A673 (cell line): ENCODE data around the gene MIGA2. TPM values are rescaled to one million over a fixed set of nuclear protein-coding genes. Genes with fewer than 3 reads are reported as not detected.
A peak's percentile ranks its signal among the peaks of the same experiment; 100 is the strongest.
"Not testable (repeated sequence)": the region's sequence is repeated elsewhere in the genome, so short reads cannot be mapped to it uniquely, and the experiment has no call there.

ENCODE experiments used
- BruUV-seq: library from RNA; stranded (reverse); fragments of 400-500 nt; replicated peaks from 2 replicates; lab custom pipeline; 2021; lab: Mats Ljungman, UMichigan
- CTCF ChIA-PET: fragments of 300-600 bp; sonication (Branson Sonifier 250); formaldehyde crosslinking; loops from one replicate; lab custom pipeline; 2022; ENCODE audit warnings: antibody characterized with exemption; lab: Charles Lee
- POLR2A ChIA-PET: fragments of 300-600 bp; sonication (Branson Sonifier 250); formaldehyde crosslinking; loops from one replicate; lab custom pipeline; 2022; ENCODE audit warnings: antibody characterized with exemption; ENCODE audit not compliant: low non-redundant PET; lab: Charles Lee
- DNase-seq: peaks from one replicate; pipeline ENCODE4 v3.0.0-alpha.2; 2015; ENCODE audit warnings: low spot score
- H3K27ac ChIP-seq: fragments of 200-600 bp; sonication (generic); 2 replicates; pipeline ENCODE4 v1.5.1; 2016; ENCODE audit warnings: mixed run types, low read depth, mild to moderate bottlenecking, mixed read lengths, antibody characterized with exemption, low read length; ENCODE audit not compliant: poor library complexity, severe bottlenecking
- H3K27me3 ChIP-seq: fragments of 200-600 bp; sonication (generic); replicated peaks from 2 replicates; pipeline ENCODE4 v1.6.1; 2017; ENCODE audit warnings: mixed run types, low read depth, mild to moderate bottlenecking, mixed read lengths, antibody characterized with exemption, low read length; ENCODE audit not compliant: insufficient read depth, poor library complexity
- H3K36me3 ChIP-seq: fragments of 200-600 bp; sonication (generic); 2 replicates; pipeline ENCODE4 v1.6.1; 2016; ENCODE audit warnings: mixed run types, mild to moderate bottlenecking, mixed read lengths, antibody characterized with exemption, low read length; ENCODE audit not compliant: insufficient read depth, poor library complexity, severe bottlenecking
- H3K4me1 ChIP-seq: fragments of 200-600 bp; sonication (generic); 2 replicates; pipeline ENCODE4 v1.6.1; 2017; ENCODE audit warnings: mixed run types, mild to moderate bottlenecking, mixed read lengths, antibody characterized with exemption, low read length; ENCODE audit not compliant: insufficient read depth, poor library complexity, severe bottlenecking
- H3K4me3 ChIP-seq: fragments of 200-600 bp; sonication (generic); 2 replicates; pipeline ENCODE4 v1.5.1; 2016; ENCODE audit warnings: low read depth, mixed run types, mild to moderate bottlenecking, mixed read lengths, low read length; ENCODE audit not compliant: poor library complexity, severe bottlenecking
- H3K9me3 ChIP-seq: fragments of 200-600 bp; sonication (generic); 2 replicates; pipeline ENCODE4 v1.6.1; 2016; ENCODE audit warnings: mixed run types, low read depth, mild to moderate bottlenecking, mixed read lengths, antibody characterized with exemption, low read length; ENCODE audit not compliant: poor library complexity, severe bottlenecking
- CTCF ChIP-seq: fragments of 300-800, 200-600 bp; sonication (generic); conservative IDR thresholded peaks from 2 replicates; pipeline ENCODE4 v1.5.1; 2017; ENCODE audit warnings: low read depth, mild to moderate bottlenecking, antibody characterized with exemption, low read length, moderate library complexity, mixed read lengths
- EZH2 ChIP-seq: fragments of 200-600 bp; sonication (generic); IDR thresholded peaks from 2 replicates; pipeline ENCODE4 v1.6.1; 2017; ENCODE audit warnings: borderline replicate concordance, low read depth, mild to moderate bottlenecking, mixed read lengths, antibody characterized with exemption, low read length; ENCODE audit not compliant: poor library complexity, severe bottlenecking
- intact Hi-C: fragments of 100-400 bp; cut with micrococcal nuclease; formaldehyde crosslinking; loops from one replicate; pipeline ENCODE4 v1.10.0; 2022; ENCODE audit not compliant: unreplicated experiment
- total RNA-seq: library from RNA; stranded (reverse); gene quantifications from 2 replicates; pipeline ENCODE4 v1.2.3, GENCODE V29; 2021

MIGA2 gene
- total RNA-seq, 1 experiment from 2014 or later: 27.7 TPM

- ChIA-PET POLR2A (interaction anchor here (0.5 kb wide), 1 partner anchor 1211 kb away, joined by 14 read pairs; no protein-coding TSS in a partner anchor), CTCF (interaction anchor here (0.6 to 0.7 kb wide), 2 partner anchors 692 to 862 kb away, joined by 3 to 4 read pairs; no protein-coding TSS in a partner anchor)
- no peaks in the 10 kb centered on the region for H3K36me3 ChIP-seq
- intact Hi-C loops: loop anchor here (2.0 kb wide), 2 partner anchors 15 to 31 kb away; partner anchors contain the start of gene DOLPP1
- DNase-seq: peak; percentile 60
- peaks cover 11% of the 10 kb centered on the region for H3K4me1 ChIP-seq
- peak overlapping the region; percentile 94 for H3K27ac ChIP-seq
- H3K27me3 ChIP-seq: no peaks in the 10 kb centered on the region
- H3K9me3 ChIP-seq: no peaks in the 10 kb centered on the region
- no peak for TF ChIP-seq EZH2
- TF ChIP-seq CTCF: no peak
- H3K4me3 ChIP-seq: peak overlapping the region; percentile 88
- BruUV-seq: no TSS peak
These were observed 75.2 kb downstream of the MIGA2 start for GRCh38 chr9:129111528-129112151.

GRCh38 chr9:129112526-129112925 lies 76.1 kb downstream of the MIGA2 start:
- POLR2A ChIA-PET: interaction anchor here (0.5 to 0.6 kb wide), 2 partner anchors 371 to 1385 kb away, joined by 4 to 7 read pairs; no protein-coding TSS in a partner anchor
- CTCF ChIA-PET: not testable (repeated sequence)

GRCh38 chr9:129113645-129114304 lies 77.3 kb downstream of the MIGA2 start:
- Histone ChIP-seq H3K4me3 (no peak overlapping the region), H3K4me1 (peaks cover 11% of the 10 kb centered on the region), H3K36me3 (no peaks in the 10 kb centered on the region), H3K9me3 (no peaks in the 10 kb centered on the region), H3K27me3 (no peaks in the 10 kb centered on the region), H3K27ac (no peak overlapping the region)
- TF ChIP-seq CTCF (no peak), EZH2 (no peak)
- no peak for DNase-seq
- CTCF ChIA-PET: no interaction called here
- BruUV-seq: no TSS peak
- intact Hi-C loops: no loop called here
- POLR2A ChIA-PET: no interaction called here

More at GRCh38 chr9:129112526-129112925, 76.1 kb downstream of the MIGA2 start:
- Histone ChIP-seq H3K4me1 (peaks cover 11% of the 10 kb centered on the region), H3K27ac (peak overlapping the region; percentile 94), H3K4me3 (peak overlapping the region; percentile 88)
- H3K9me3 ChIP-seq, H3K36me3 ChIP-seq, DNase-seq, intact Hi-C loops, BruUV-seq, H3K27me3 ChIP-seq: not testable (repeated sequence)
